Thoracic aorta (tissue), 2 donors: Measurements from ENCODE around the gene CHMP4A. TPM values are rescaled to one million over a fixed set of nuclear protein-coding genes. Genes with fewer than 3 reads are reported as not detected.

Experiments
- ATAC-seq: fragments of 150-250 bp; one replicate; pipeline ENCODE4 v1.8.0; 2017; ENCODE audit warnings: low read depth; ENCODE audit not compliant: insufficient number of reproducible peaks, low FRiP score
- DNase-seq: peaks from one replicate; pipeline ENCODE4 v3.0.0-alpha.2; 2020; ENCODE audit warnings: low spot score
- H3K27ac ChIP-seq, 2 donors: fragments of 200-600 bp; sonication (generic); 1 replicate in 1 of 2; 2 replicates in 1 of 2; pipeline ENCODE4 v1.5.1; 2016; ENCODE audit warnings: mild to moderate bottlenecking in 2 of 2, moderate library complexity in 2 of 2
- H3K27me3 ChIP-seq: fragments of 200-600 bp; sonication (generic); replicated peaks from 2 replicates; pipeline ENCODE4 v1.6.0; 2016; ENCODE audit warnings: mild to moderate bottlenecking; ENCODE audit not compliant: insufficient read depth
- H3K36me3 ChIP-seq: fragments of 200-600 bp; sonication (generic); one replicate; pipeline ENCODE4 v1.5.1; 2016
- H3K4me1 ChIP-seq, 2 donors: fragments of 200-600 bp; sonication (generic); 1 replicate in 1 of 2; 2 replicates in 1 of 2; pipeline versions ENCODE4 v1.5.1 to v1.6.0; 2016; ENCODE audit warnings: low read depth in 2 of 2, mild to moderate bottlenecking in 1 of 2; ENCODE audit not compliant: control insufficient read depth in 1 of 2
- H3K4me3 ChIP-seq: fragments of 200-600 bp; sonication (generic); 2 replicates; pipeline ENCODE4 v1.5.1; 2016; ENCODE audit warnings: mild to moderate bottlenecking
- H3K9me3 ChIP-seq: fragments of 200-600 bp; sonication (generic); 2 replicates; pipeline ENCODE4 v1.5.1; 2016
- CTCF ChIP-seq: fragments of 200-600 bp; sonication (generic); IDR thresholded peaks from one replicate; pipeline ENCODE4 v1.5.1; 2019; ENCODE audit warnings: antibody characterized with exemption
- total RNA-seq, 2 donors: library from RNA; depleted of rRNA; stranded (reverse); fragments of >200 nt; gene quantifications; one replicate each; pipeline versions ENCODE4 v1.1.0 to v1.2.3, GENCODE V29; 2016

CHMP4A gene
- total RNA-seq, 2 donors from 2014 or later = 33.4 to 58.3 TPM

GRCh38 chr14:24260026-24260779 is 46.9 kb upstream of the CHMP4A start:
- Histone ChIP-seq H3K4me1 (peaks cover 0 to 8% of the 10 kb centered on the region in 2 donors), H3K27me3 (no peaks in the 10 kb centered on the region), H3K36me3 (no peaks in the 10 kb centered on the region), H3K9me3 (no peaks in the 10 kb centered on the region), H3K4me3 (no peak overlapping the region), H3K27ac (no peak overlapping the region)
- DNase-seq (no peak), ATAC-seq (no peak)
- TF ChIP-seq CTCF = no peak

- no peaks in the 10 kb centered on the region for H3K27me3 ChIP-seq
- peaks cover 0 to 8% of the 10 kb centered on the region in 2 donors for H3K4me1 ChIP-seq
- TF ChIP-seq CTCF = no peak
- no peak overlapping the region for H3K4me3 ChIP-seq
- no peak overlapping the region for H3K27ac ChIP-seq
- ATAC-seq = no peak
- no peaks in the 10 kb centered on the region for H3K9me3 ChIP-seq
- H3K36me3 ChIP-seq = no peaks in the 10 kb centered on the region
- no peak for DNase-seq
Measured at GRCh38 chr14:24259282-24260025, 46.2 kb upstream of the CHMP4A start.

- DNase-seq (no peak), ATAC-seq (no peak)
- Histone ChIP-seq H3K9me3 (no peaks in the 10 kb centered on the region), H3K27ac (no peak overlapping the region), H3K27me3 (no peaks in the 10 kb centered on the region), H3K36me3 (no peaks in the 10 kb centered on the region), H3K4me3 (no peak overlapping the region), H3K4me1 (peaks cover 0 to 8% of the 10 kb centered on the region in 2 donors)
- no peak for TF ChIP-seq CTCF
Measured at GRCh38 chr14:24258548-24259265, 45.4 kb upstream of the CHMP4A start.

GRCh38 chr14:24258119-24258518 is 44.8 kb upstream of the CHMP4A start:
- Histone ChIP-seq H3K4me3 (no peak overlapping the region), H3K36me3 (no peaks in the 10 kb centered on the region), H3K4me1 (peaks cover 0 to 8% of the 10 kb centered on the region in 2 donors), H3K9me3 (no peaks in the 10 kb centered on the region), H3K27me3 (no peaks in the 10 kb centered on the region), H3K27ac (no peak overlapping the region)
- TF ChIP-seq CTCF = no peak
- no peak for DNase-seq
- no peak for ATAC-seq

DNA sequence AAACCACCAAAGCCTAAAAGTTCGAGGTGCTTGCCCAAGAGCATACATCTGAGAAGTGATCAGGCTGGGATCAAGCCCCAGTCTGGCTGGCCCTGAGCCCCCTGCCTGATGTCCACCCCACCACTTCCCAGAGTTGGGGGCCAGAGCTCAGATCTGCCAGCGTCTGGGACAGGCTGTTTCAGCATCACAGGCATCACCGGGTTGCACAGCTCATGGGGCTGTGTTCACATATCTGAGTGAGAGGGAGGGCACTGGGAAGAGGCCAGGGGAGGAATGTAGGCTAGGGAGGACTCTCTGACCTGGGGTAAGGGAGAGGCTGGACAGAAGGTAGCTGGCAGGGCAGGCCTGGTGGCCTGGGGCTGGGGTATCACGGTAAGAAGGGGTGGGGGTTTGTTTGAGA is 43.7 kb upstream of the CHMP4A start:
- no peak for ATAC-seq
- no peak for DNase-seq
- H3K27ac ChIP-seq = no peak overlapping the region
- TF ChIP-seq CTCF = no peak
- H3K4me3 ChIP-seq = no peak overlapping the region
- H3K9me3 ChIP-seq = no peaks in the 10 kb centered on the region
- H3K4me1 ChIP-seq = peaks cover 0 to 8% of the 10 kb centered on the region in 2 donors
- H3K27me3 ChIP-seq = no peaks in the 10 kb centered on the region
- H3K36me3 ChIP-seq = no peaks in the 10 kb centered on the region
